ENCODE results near the gene GPC6.

Gene GPC6

DNA sequence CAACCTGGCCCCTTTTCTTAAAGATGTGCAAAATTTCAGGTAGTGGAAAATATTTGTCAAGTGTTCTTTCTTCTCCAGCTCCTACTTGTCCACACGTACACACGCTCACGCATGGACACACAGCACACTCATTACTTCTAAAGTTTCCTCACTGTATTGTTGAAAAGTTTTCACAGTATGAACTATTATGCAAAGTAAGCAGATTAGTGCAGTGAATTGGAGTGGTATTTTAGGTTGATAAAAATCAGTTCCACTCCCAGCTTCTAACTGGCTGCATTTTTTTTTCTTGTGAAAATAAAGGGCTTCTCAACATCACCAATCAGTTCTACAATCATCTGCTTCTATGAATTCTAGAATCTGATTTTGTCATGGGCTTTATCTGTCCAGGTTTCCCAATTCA lies 988.4 kb downstream of the GPC6 start:
- peaks cover 5 to 16% (median 9%) of the 10 kb centered on the region in 4 experiments for H3K4me1 ChIP-seq (ENCODE audit: control extremely low read depth in 1 of 4, control insufficient read depth in 4 of 4, insufficient read depth in 4 of 4, low read length in 3 of 4)
- no peak overlapping the region for H3K4me3 ChIP-seq (ENCODE audit: control insufficient read depth in 1 of 7, extremely low read depth in 1 of 7, insufficient read depth in 4 of 7, low read depth in 2 of 7, low read length in 6 of 7)
- no peaks in the 10 kb centered on the region for H3K36me3 ChIP-seq (ENCODE audit: control insufficient read depth in 4 of 4, insufficient read depth in 4 of 4, low read length in 3 of 4)
- no peak for DNase-seq
- ChIA-PET POLR2A (no interaction called here), CTCF (no interaction called here)
- no peaks in the 10 kb centered on the region for H3K27me3 ChIP-seq (replicated peaks in 2 of 5; ENCODE audit: control insufficient read depth in 4 of 5, insufficient read depth in 5 of 5, low read length in 4 of 5)
- no peaks in the 10 kb centered on the region for H3K9me3 ChIP-seq (ENCODE audit: control extremely low read depth in 1 of 5, control insufficient read depth in 4 of 5, insufficient read depth in 2 of 5, low read depth in 1 of 5, low read length in 4 of 5)
- no peak overlapping the region for H3K27ac ChIP-seq (ENCODE audit: insufficient read depth in 1 of 2, low read depth in 1 of 2, low read length in 2 of 2, poor library complexity in 1 of 2, severe bottlenecking in 2 of 2)
- no CpG with 5 or more reads among the region's 3 CpGs for WGBS (ENCODE audit: insufficient coverage)

DNA sequence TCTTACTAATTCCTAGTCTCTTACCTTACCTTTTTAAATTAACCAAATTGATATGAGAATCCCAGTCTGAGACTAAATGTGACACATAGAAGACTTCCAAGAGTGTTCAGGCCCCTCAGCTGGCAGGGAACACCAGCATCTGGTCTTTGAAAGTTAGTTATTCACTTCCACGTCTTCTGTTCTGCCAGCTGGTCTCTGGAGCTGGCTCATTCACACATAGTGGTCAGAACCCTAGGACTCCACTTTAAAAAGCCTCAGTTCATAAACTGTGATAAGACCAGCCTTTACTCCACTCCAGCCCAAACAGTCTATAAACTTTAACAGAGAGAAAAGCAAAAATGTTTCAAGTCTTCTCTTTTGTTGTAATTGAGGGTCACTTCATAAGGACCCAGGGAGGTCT lies 989.9 kb downstream of the GPC6 start:
- POLR2A ChIA-PET = no interaction called here
- no peaks in the 10 kb centered on the region for H3K36me3 ChIP-seq (ENCODE audit: control insufficient read depth in 4 of 4, insufficient read depth in 4 of 4, low read length in 3 of 4)
- no peak for DNase-seq
- 90% methylated on average over 1 of the region's 1 CpG for WGBS (ENCODE audit: insufficient coverage)
- no peak overlapping the region for H3K4me3 ChIP-seq (ENCODE audit: control insufficient read depth in 1 of 7, extremely low read depth in 1 of 7, insufficient read depth in 4 of 7, low read depth in 2 of 7, low read length in 6 of 7)
- peaks cover 5 to 17% (median 9%) of the 10 kb centered on the region in 4 experiments for H3K4me1 ChIP-seq (ENCODE audit: control extremely low read depth in 1 of 4, control insufficient read depth in 4 of 4, insufficient read depth in 4 of 4, low read length in 3 of 4)
- no peak overlapping the region for H3K27ac ChIP-seq (ENCODE audit: insufficient read depth in 1 of 2, low read depth in 1 of 2, low read length in 2 of 2, poor library complexity in 1 of 2, severe bottlenecking in 2 of 2)
- H3K27me3 ChIP-seq (replicated peaks in 2 of 5; ENCODE audit: control insufficient read depth in 4 of 5, insufficient read depth in 5 of 5, low read length in 4 of 5) = no peaks in the 10 kb centered on the region
- CTCF ChIA-PET = no interaction called here
- no peaks in the 10 kb centered on the region for H3K9me3 ChIP-seq (ENCODE audit: control extremely low read depth in 1 of 5, control insufficient read depth in 4 of 5, insufficient read depth in 2 of 5, low read depth in 1 of 5, low read length in 4 of 5)

DNA sequence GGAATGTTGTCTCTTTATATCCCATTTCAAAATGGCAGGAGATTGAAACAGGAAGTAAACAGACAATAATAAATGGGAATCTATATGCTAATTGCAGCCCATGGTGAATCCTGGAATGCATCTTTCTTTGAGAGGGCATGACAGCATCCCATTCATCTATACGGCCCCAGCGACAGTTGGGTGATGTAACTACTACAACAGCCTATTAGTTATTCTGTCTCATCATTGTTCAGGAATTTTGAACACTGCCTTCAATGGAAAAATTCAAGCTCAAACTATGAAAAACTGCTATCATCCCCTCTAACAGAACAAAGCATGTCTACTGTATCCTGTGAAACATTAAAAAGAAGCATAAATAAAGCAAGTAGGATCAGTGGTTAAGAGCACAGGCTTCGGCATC lies 990.8 kb downstream of the GPC6 start:
- no peak for DNase-seq
- Histone ChIP-seq H3K36me3 (ENCODE audit: control insufficient read depth in 4 of 4, insufficient read depth in 4 of 4, low read length in 3 of 4) (no peaks in the 10 kb centered on the region), H3K27me3 (replicated peaks in 2 of 5; ENCODE audit: control insufficient read depth in 4 of 5, insufficient read depth in 5 of 5, low read length in 4 of 5) (no peaks in the 10 kb centered on the region), H3K9me3 (ENCODE audit: control extremely low read depth in 1 of 5, control insufficient read depth in 4 of 5, insufficient read depth in 2 of 5, low read depth in 1 of 5, low read length in 4 of 5) (no peaks in the 10 kb centered on the region), H3K4me1 (ENCODE audit: control extremely low read depth in 1 of 4, control insufficient read depth in 4 of 4, insufficient read depth in 4 of 4, low read length in 3 of 4) (peaks cover 5 to 17% (median 9%) of the 10 kb centered on the region in 4 experiments), H3K4me3 (ENCODE audit: control insufficient read depth in 1 of 7, extremely low read depth in 1 of 7, insufficient read depth in 4 of 7, low read depth in 2 of 7, low read length in 6 of 7) (no peak overlapping the region), H3K27ac (ENCODE audit: insufficient read depth in 1 of 2, low read depth in 1 of 2, low read length in 2 of 2, poor library complexity in 1 of 2, severe bottlenecking in 2 of 2) (no peak overlapping the region)
- POLR2A ChIA-PET = interaction anchor here (0.6 kb wide), 1 partner anchor 35 kb away, joined by 3 read pairs; no protein-coding TSS in a partner anchor
- WGBS (ENCODE audit: insufficient coverage) = 93% methylated on average over 2 of the region's 3 CpGs
- CTCF ChIA-PET = interaction anchor here (1.4 to 1.5 kb wide), 2 partner anchors 10 to 19 kb away, joined by 3 to 5 read pairs; no protein-coding TSS in a partner anchor

DNA sequence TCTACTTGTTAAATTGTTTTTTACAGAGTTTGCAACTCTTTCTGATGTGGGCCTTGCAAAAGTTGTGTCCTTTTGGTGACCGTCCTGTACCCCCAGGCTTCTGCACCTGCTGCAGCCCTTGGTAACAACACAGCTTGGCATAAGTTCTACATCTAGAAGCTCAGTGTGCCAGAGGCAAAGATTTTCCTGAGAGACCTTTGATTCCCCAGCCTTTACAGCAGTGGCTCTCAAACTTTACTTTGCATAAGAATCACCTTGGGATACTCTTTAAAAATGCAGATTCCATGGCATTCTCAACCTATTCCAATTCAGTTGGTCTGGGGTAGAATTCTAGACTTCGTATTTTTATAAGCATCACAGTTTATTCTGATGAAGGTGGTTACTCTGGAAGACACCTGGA lies 991.9 kb downstream of the GPC6 start:
- Histone ChIP-seq H3K9me3 (ENCODE audit: control extremely low read depth in 1 of 5, control insufficient read depth in 4 of 5, insufficient read depth in 2 of 5, low read depth in 1 of 5, low read length in 4 of 5) (no peaks in the 10 kb centered on the region), H3K4me1 (ENCODE audit: control extremely low read depth in 1 of 4, control insufficient read depth in 4 of 4, insufficient read depth in 4 of 4, low read length in 3 of 4) (peaks cover 5 to 17% (median 9%) of the 10 kb centered on the region in 4 experiments), H3K36me3 (ENCODE audit: control insufficient read depth in 4 of 4, insufficient read depth in 4 of 4, low read length in 3 of 4) (no peaks in the 10 kb centered on the region), H3K27ac (ENCODE audit: insufficient read depth in 1 of 2, low read depth in 1 of 2, low read length in 2 of 2, poor library complexity in 1 of 2, severe bottlenecking in 2 of 2) (no peak overlapping the region), H3K27me3 (replicated peaks in 2 of 5; ENCODE audit: control insufficient read depth in 4 of 5, insufficient read depth in 5 of 5, low read length in 4 of 5) (no peaks in the 10 kb centered on the region), H3K4me3 (ENCODE audit: control insufficient read depth in 1 of 7, extremely low read depth in 1 of 7, insufficient read depth in 4 of 7, low read depth in 2 of 7, low read length in 6 of 7) (no peak overlapping the region)
- CTCF ChIA-PET = interaction anchor here (1.4 to 1.5 kb wide), 2 partner anchors 11 to 20 kb away, joined by 3 to 5 read pairs; no protein-coding TSS in a partner anchor
- WGBS (ENCODE audit: insufficient coverage) = 91% methylated on average over 1 of the region's 2 CpGs
- POLR2A ChIA-PET = interaction anchor here (1.1 kb wide), 1 partner anchor 13 kb away, joined by 5 read pairs; no protein-coding TSS in a partner anchor
- no peak for DNase-seq

DNA sequence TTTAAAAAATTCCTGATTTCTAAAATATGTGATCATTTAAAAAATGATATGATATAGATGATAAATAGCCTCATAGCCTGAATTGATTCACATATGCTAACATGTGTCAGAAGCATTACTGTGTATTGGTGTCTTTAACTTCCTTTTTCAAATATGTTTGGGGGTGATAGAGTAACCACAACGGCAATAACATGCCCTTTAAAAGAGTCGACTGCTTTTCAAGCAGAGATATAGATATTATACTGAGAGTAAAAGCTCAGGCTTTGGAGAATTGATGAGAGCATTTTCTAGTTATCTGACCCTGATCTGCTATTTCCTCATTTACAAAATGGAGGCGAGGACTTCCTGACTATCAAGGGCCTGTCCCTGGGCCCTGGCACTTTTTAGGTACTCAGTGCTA lies 992.3 kb downstream of the GPC6 start:
- H3K27me3 ChIP-seq (replicated peaks in 2 of 5; ENCODE audit: control insufficient read depth in 4 of 5, insufficient read depth in 5 of 5, low read length in 4 of 5) = no peaks in the 10 kb centered on the region
- ChIA-PET POLR2A (interaction anchor here (1.1 kb wide), 1 partner anchor 14 kb away, joined by 5 read pairs; no protein-coding TSS in a partner anchor), CTCF (interaction anchor here (1.4 kb wide), 1 partner anchor 12 kb away, joined by 3 read pairs; no protein-coding TSS in a partner anchor)
- 0% methylated on average over 2 of the region's 3 CpGs for WGBS (ENCODE audit: insufficient coverage)
- no peaks in the 10 kb centered on the region for H3K9me3 ChIP-seq (ENCODE audit: control extremely low read depth in 1 of 5, control insufficient read depth in 4 of 5, insufficient read depth in 2 of 5, low read depth in 1 of 5, low read length in 4 of 5)
- no peaks in the 10 kb centered on the region for H3K36me3 ChIP-seq (ENCODE audit: control insufficient read depth in 4 of 4, insufficient read depth in 4 of 4, low read length in 3 of 4)
- DNase-seq = peak; percentile 57 to 89 (median 76)
- H3K4me3 ChIP-seq (ENCODE audit: control insufficient read depth in 1 of 7, extremely low read depth in 1 of 7, insufficient read depth in 4 of 7, low read depth in 2 of 7, low read length in 6 of 7) = no peak overlapping the region
- H3K27ac ChIP-seq (ENCODE audit: insufficient read depth in 1 of 2, low read depth in 1 of 2, low read length in 2 of 2, poor library complexity in 1 of 2, severe bottlenecking in 2 of 2) = no peak overlapping the region
- peaks cover 5 to 17% (median 9%) of the 10 kb centered on the region in 4 experiments for H3K4me1 ChIP-seq (ENCODE audit: control extremely low read depth in 1 of 4, control insufficient read depth in 4 of 4, insufficient read depth in 4 of 4, low read length in 3 of 4)

DNA sequence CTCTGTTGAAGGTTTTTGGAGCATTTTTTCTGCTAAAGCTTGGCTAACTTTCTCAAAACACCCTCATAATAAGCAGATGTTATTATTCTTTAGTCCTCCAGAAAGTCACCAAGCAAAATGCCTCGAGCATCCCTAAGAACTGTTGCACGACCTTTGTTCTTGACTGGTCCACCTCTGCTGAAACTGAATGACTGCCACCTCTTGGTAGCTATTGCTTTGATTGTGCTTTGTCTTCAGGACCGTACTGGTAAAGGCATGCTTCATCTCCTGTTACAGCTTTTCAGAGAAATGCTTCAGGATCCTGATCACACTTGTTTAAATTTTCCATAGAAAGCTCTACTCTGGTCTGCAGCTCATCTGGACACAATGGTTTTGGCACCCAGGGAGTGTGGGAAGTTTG lies 998.1 kb downstream of the GPC6 start:
- H3K9me3 ChIP-seq (ENCODE audit: control extremely low read depth in 1 of 5, control insufficient read depth in 4 of 5, insufficient read depth in 2 of 5, low read depth in 1 of 5, low read length in 4 of 5) = no peaks in the 10 kb centered on the region
- WGBS (ENCODE audit: insufficient coverage) = 96% methylated on average over 3 of the region's 3 CpGs
- ChIA-PET POLR2A (no interaction called here), CTCF (no interaction called here)
- H3K4me3 ChIP-seq (ENCODE audit: control insufficient read depth in 1 of 7, extremely low read depth in 1 of 7, insufficient read depth in 4 of 7, low read depth in 2 of 7, low read length in 6 of 7) = no peak overlapping the region
- H3K27ac ChIP-seq (ENCODE audit: insufficient read depth in 1 of 2, low read depth in 1 of 2, low read length in 2 of 2, poor library complexity in 1 of 2, severe bottlenecking in 2 of 2) = no peak overlapping the region
- H3K36me3 ChIP-seq (ENCODE audit: control insufficient read depth in 4 of 4, insufficient read depth in 4 of 4, low read length in 3 of 4) = no peaks in the 10 kb centered on the region
- no peaks in the 10 kb centered on the region for H3K27me3 ChIP-seq (replicated peaks in 2 of 5; ENCODE audit: control insufficient read depth in 4 of 5, insufficient read depth in 5 of 5, low read length in 4 of 5)
- no peak for DNase-seq
- H3K4me1 ChIP-seq (ENCODE audit: control extremely low read depth in 1 of 4, control insufficient read depth in 4 of 4, insufficient read depth in 4 of 4, low read length in 3 of 4) = peaks cover 0 to 4% (median under 1%) of the 10 kb centered on the region in 4 experiments

DNA sequence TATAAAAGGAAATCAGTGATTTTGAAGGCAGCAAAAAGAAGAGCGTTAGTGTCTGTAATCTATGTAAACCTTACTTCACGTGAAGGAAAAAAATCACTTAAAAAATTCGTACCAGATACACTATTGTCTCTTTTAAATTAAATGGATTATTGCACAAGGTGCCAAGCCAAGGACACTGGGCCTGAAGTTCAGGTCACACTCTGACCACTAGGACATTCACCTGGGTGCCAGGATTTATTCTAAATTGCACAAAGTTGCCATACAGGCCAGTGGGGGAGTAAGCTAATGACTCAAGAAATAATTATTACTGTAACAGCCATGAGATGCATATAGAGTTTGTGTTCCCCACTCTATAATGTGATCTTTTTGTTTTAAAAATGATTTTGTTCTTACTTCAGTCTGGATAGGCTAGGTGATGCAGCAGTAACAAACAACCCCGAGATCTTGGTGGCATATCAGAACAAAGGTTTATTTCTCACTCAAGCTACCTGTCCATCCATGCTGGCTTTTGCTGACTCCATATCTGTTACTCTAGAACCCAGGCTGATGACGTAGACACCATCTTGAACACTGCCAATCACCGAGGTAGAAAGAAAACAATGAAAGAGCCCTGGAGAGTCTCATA lies 1000.8 kb downstream of the GPC6 start:
- ChIA-PET CTCF (no interaction called here), POLR2A (no interaction called here)
- H3K4me1 ChIP-seq (ENCODE audit: control extremely low read depth in 1 of 4, control insufficient read depth in 4 of 4, insufficient read depth in 4 of 4, low read length in 3 of 4) = no peaks in the 10 kb centered on the region

More for the DNA sequence above, 1000.8 kb downstream of the GPC6 start:
- H3K27me3 ChIP-seq (replicated peaks in 2 of 5; ENCODE audit: control insufficient read depth in 4 of 5, insufficient read depth in 5 of 5, low read length in 4 of 5) = no peaks in the 10 kb centered on the region
- DNase-seq = no peak
- no peak overlapping the region for H3K27ac ChIP-seq (ENCODE audit: insufficient read depth in 1 of 2, low read depth in 1 of 2, low read length in 2 of 2, poor library complexity in 1 of 2, severe bottlenecking in 2 of 2)
- H3K4me3 ChIP-seq (ENCODE audit: control insufficient read depth in 1 of 7, extremely low read depth in 1 of 7, insufficient read depth in 4 of 7, low read depth in 2 of 7, low read length in 6 of 7) = no peak overlapping the region
- no peaks in the 10 kb centered on the region for H3K36me3 ChIP-seq (ENCODE audit: control insufficient read depth in 4 of 4, insufficient read depth in 4 of 4, low read length in 3 of 4)
- no peaks in the 10 kb centered on the region for H3K9me3 ChIP-seq (ENCODE audit: control extremely low read depth in 1 of 5, control insufficient read depth in 4 of 5, insufficient read depth in 2 of 5, low read depth in 1 of 5, low read length in 4 of 5)
- WGBS (ENCODE audit: insufficient coverage) = 94% methylated on average over 4 of the region's 6 CpGs

Data from common myeloid progenitor, CD34-positive (primary cell).